HL-60 (cell line): Measurements from ENCODE around the gene DNAJA2.

Source experiments
- POLR2AphosphoS5 ChIP-seq: IDR thresholded peaks from 2 replicates; pipeline ENCODE4 v1.6.1; 2012; ENCODE audit warnings: low read depth
- SPI1 ChIP-seq: IDR thresholded peaks from 2 replicates; pipeline ENCODE4 v1.6.1; 2012; ENCODE audit warnings: low read depth, mild to moderate bottlenecking, borderline replicate concordance
- TF ChIP-seq, protein P1 (sequence below): IDR thresholded peaks from one replicate; pipeline ENCODE4 v1.5.1; 2011; ENCODE audit warnings: low read length, control low read depth, inconsistent platforms; ENCODE audit not compliant: insufficient read depth

DNA sequence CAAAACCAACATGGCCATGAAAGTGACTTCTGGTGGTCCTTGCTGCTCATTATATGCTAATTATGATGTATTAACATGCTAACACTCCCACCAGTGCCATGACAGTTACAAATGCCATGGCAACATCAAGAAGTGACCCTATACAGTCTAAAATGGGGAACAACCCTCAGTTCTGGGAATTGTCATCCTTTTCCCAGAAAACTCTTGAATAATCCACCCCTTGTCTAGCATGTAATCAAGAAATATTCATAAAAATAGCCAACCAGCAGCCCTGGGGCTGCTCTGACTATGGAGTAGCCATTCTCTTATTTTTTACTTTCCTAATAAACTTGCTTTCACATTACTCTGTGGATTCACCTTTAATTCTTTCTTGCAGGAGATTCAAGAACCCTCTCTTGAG is 35.9 kb downstream of the DNAJA2 start:
- TF ChIP-seq, protein P1, sequence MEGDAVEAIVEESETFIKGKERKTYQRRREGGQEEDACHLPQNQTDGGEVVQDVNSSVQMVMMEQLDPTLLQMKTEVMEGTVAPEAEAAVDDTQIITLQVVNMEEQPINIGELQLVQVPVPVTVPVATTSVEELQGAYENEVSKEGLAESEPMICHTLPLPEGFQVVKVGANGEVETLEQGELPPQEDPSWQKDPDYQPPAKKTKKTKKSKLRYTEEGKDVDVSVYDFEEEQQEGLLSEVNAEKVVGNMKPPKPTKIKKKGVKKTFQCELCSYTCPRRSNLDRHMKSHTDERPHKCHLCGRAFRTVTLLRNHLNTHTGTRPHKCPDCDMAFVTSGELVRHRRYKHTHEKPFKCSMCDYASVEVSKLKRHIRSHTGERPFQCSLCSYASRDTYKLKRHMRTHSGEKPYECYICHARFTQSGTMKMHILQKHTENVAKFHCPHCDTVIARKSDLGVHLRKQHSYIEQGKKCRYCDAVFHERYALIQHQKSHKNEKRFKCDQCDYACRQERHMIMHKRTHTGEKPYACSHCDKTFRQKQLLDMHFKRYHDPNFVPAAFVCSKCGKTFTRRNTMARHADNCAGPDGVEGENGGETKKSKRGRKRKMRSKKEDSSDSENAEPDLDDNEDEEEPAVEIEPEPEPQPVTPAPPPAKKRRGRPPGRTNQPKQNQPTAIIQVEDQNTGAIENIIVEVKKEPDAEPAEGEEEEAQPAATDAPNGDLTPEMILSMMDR: no peak
- no peak for TF ChIP-seq SPI1
- no peak for TF ChIP-seq POLR2AphosphoS5
